MM.1S (cell line): ENCODE measurements around the gene CAND2.
"Not testable (repeated sequence)": the region's sequence is repeated elsewhere in the genome, so short reads cannot be mapped to it uniquely, and the experiment has no call there.

Source experiments
- EZH2 ChIP-seq: fragments of 300-600 bp; sonication (generic); optimal IDR thresholded peaks from 2 replicates; pipeline ENCODE3; 2017; ENCODE audit warnings: low read depth, mild to moderate bottlenecking, antibody characterized with exemption, low read length, mixed read lengths
- TF ChIP-seq, protein P1 (sequence below): fragments of 300-600 bp; sonication (generic); IDR thresholded peaks from 2 replicates; pipeline ENCODE4 v1.5.1; 2016; ENCODE audit warnings: antibody characterized with exemption, low read length, mixed read lengths

DNA sequence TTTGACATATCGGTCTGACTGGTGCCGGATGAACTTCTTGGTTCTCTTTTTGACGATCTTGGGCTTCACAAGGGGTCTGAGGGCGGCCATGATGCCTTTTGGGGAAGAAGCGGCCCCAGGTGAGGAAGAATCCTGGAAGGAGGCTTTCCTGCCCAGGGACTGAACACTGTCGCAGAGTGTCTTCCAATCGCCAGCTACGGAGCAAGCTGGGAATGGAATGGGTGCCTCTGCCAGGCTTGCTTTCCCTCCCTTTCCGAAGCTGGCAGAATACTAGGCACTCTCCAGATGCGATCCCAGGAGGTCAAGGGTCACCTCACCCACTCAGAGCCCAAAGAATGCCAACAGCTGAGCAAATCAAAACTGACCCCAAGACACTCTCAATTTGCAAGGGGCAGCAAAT, 43.7 kb downstream of the CAND2 start:
- TF ChIP-seq, protein P1, sequence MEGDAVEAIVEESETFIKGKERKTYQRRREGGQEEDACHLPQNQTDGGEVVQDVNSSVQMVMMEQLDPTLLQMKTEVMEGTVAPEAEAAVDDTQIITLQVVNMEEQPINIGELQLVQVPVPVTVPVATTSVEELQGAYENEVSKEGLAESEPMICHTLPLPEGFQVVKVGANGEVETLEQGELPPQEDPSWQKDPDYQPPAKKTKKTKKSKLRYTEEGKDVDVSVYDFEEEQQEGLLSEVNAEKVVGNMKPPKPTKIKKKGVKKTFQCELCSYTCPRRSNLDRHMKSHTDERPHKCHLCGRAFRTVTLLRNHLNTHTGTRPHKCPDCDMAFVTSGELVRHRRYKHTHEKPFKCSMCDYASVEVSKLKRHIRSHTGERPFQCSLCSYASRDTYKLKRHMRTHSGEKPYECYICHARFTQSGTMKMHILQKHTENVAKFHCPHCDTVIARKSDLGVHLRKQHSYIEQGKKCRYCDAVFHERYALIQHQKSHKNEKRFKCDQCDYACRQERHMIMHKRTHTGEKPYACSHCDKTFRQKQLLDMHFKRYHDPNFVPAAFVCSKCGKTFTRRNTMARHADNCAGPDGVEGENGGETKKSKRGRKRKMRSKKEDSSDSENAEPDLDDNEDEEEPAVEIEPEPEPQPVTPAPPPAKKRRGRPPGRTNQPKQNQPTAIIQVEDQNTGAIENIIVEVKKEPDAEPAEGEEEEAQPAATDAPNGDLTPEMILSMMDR = not testable (repeated sequence)
- not testable (repeated sequence) for TF ChIP-seq EZH2
